Activated naive CD4-positive, alpha-beta T cell treated with anti-CD3 and anti-CD28 coated beads, Interleukin-2, amount 50 U/mL, for 72 hours (primary cell): Measurements from ENCODE around the gene CUL4A. TPM values are rescaled to one million over a fixed set of nuclear protein-coding genes. Genes with fewer than 3 reads are reported as not detected.
"Not testable (repeated sequence)": the region's sequence is repeated elsewhere in the genome, so short reads cannot be mapped to it uniquely, and the experiment has no call there.

Experiments
- ATAC-seq, 2 donors: fragments of 150-1000 bp; cut with Tn5 transposase; 2 replicates each; pipeline ENCODE4 v1.10.0; 2021; ENCODE audit warnings: mild to moderate bottlenecking in 2 of 2, moderate library complexity in 2 of 2
- DNase-seq, 2 donors: peaks; one replicate each; pipeline ENCODE4 v3.0.0; 2021 to 2022; ENCODE audit warnings: low spot score in 2 of 2
- H3K27ac Mint-ChIP-seq, 2 donors: one replicate each; pipeline ENCODE4 v1.8.0; 2022; ENCODE audit warnings: mild to moderate bottlenecking in 2 of 2, mixed read lengths in 2 of 2
- H3K36me3 Mint-ChIP-seq, 2 donors: one replicate each; pipeline ENCODE4 v1.8.0; 2022; ENCODE audit warnings: mixed read lengths in 2 of 2
- H3K9me3 Mint-ChIP-seq, 2 donors: one replicate each; pipeline ENCODE4 v1.8.0; 2022; ENCODE audit warnings: mixed read lengths in 2 of 2
- total RNA-seq, 2 donors: library from RNA; stranded (reverse); gene quantifications; one replicate each; pipeline ENCODE4 v1.2.3, GENCODE V29; 2022

Gene CUL4A
- total RNA-seq, 2 donors from 2014 or later = 59.7 to 87.1 TPM

GRCh38 chr13:113283904-113284303 lies 74.5 kb downstream of the CUL4A start:
- no peaks in the 10 kb centered on the region for H3K36me3 Mint-ChIP-seq
- no peaks in the 10 kb centered on the region for H3K9me3 Mint-ChIP-seq
- no peak for DNase-seq
- H3K27ac Mint-ChIP-seq = no peak overlapping the region
- no peak for ATAC-seq

- no peak overlapping the region for H3K27ac Mint-ChIP-seq
- no peak for ATAC-seq
- DNase-seq = no peak
- no peaks in the 10 kb centered on the region for H3K9me3 Mint-ChIP-seq
- H3K36me3 Mint-ChIP-seq = no peaks in the 10 kb centered on the region
These were observed 79.5 kb downstream of the CUL4A start for GRCh38 chr13:113288880-113289279.

- ATAC-seq = no peak
- Mint-ChIP-seq H3K9me3 (no peaks in the 10 kb centered on the region), H3K27ac (no peak overlapping the region), H3K36me3 (no peaks in the 10 kb centered on the region)
- DNase-seq = no peak
These were observed 81.7 kb downstream of the CUL4A start for GRCh38 chr13:113291129-113291528.

GRCh38 chr13:113292021-113292862 lies 82.8 kb downstream of the CUL4A start:
- peaks cover 0 to 7% of the 10 kb centered on the region in 2 donors for H3K36me3 Mint-ChIP-seq
- peak in 1 of 2 donors; percentile 12 for DNase-seq
- peak overlapping the region in 1 of 2 donors; percentile 62 for H3K27ac Mint-ChIP-seq
- ATAC-seq = peak in 1 of 2 donors; percentile 21
- peaks cover 0 to 4% of the 10 kb centered on the region in 2 donors for H3K9me3 Mint-ChIP-seq

- ATAC-seq = no peak
- Mint-ChIP-seq H3K36me3 (peaks cover 5 to 7% of the 10 kb centered on the region in 2 donors), H3K27ac (no peak overlapping the region), H3K9me3 (peaks cover 0 to 4% of the 10 kb centered on the region in 2 donors)
- no peak for DNase-seq
These were observed 84.3 kb downstream of the CUL4A start for GRCh38 chr13:113293686-113294085.

GRCh38 chr13:113295776-113296175 lies 86.4 kb downstream of the CUL4A start:
- peak overlapping the region in 1 of 2 donors; percentile 100 for H3K27ac Mint-ChIP-seq
- ATAC-seq (no peak), DNase-seq (no peak)
- peaks cover 5 to 7% of the 10 kb centered on the region in 2 donors for H3K36me3 Mint-ChIP-seq
- peaks cover 0 to 4% of the 10 kb centered on the region in 2 donors for H3K9me3 Mint-ChIP-seq

GRCh38 chr13:113296823-113297369 lies 87.5 kb downstream of the CUL4A start, which contains the start of gene LAMP1:
TSS of gene LAMP1 (plus strand) at chr13:113297239. CDS start at chr13:113297435, 196 bp downstream.
- ATAC-seq = peak; percentile 83 to 91
- peak; percentile 99 to 100 for DNase-seq
- H3K27ac Mint-ChIP-seq = peak within 1 kb of the TSS; percentile 89 to 100
- H3K36me3 Mint-ChIP-seq = peaks cover 5 to 7% of the 10 kb centered on the region in 2 donors
- peaks cover 0 to 4% of the 10 kb centered on the region in 2 donors for H3K9me3 Mint-ChIP-seq

GRCh38 chr13:113297370-113298042 lies 88.1 kb downstream of the CUL4A start:
- Mint-ChIP-seq H3K9me3 (peaks cover 0 to 4% of the 10 kb centered on the region in 2 donors), H3K36me3 (peaks cover 5 to 7% of the 10 kb centered on the region in 2 donors), H3K27ac (peak overlapping the region; percentile 89 to 98)
- ATAC-seq (peak; percentile 41 to 65), DNase-seq (peak; percentile 51 to 71)

GRCh38 chr13:113298043-113298945 lies 88.9 kb downstream of the CUL4A start:
- Mint-ChIP-seq H3K36me3 (peaks cover 5 to 7% of the 10 kb centered on the region in 2 donors), H3K27ac (peak overlapping the region; percentile 89 to 98), H3K9me3 (peaks cover 0 to 4% of the 10 kb centered on the region in 2 donors)
- ATAC-seq (no peak), DNase-seq (no peak)

- no peak overlapping the region for H3K27ac Mint-ChIP-seq
- H3K36me3 Mint-ChIP-seq = peaks cover 5 to 7% of the 10 kb centered on the region in 2 donors
- H3K9me3 Mint-ChIP-seq = peaks cover 0 to 4% of the 10 kb centered on the region in 2 donors
- ATAC-seq = no peak
- no peak for DNase-seq
These were observed 90.5 kb downstream of the CUL4A start for GRCh38 chr13:113299951-113300350.

GRCh38 chr13:113302986-113303385 lies 93.6 kb downstream of the CUL4A start:
- Mint-ChIP-seq H3K9me3 (no peaks in the 10 kb centered on the region), H3K27ac (peak overlapping the region in 1 of 2 donors; percentile 55), H3K36me3 (no peaks in the 10 kb centered on the region)
- no peak for DNase-seq
- ATAC-seq = no peak

GRCh38 chr13:113304121-113304520 lies 94.7 kb downstream of the CUL4A start:
- ATAC-seq (no peak), DNase-seq (no peak)
- Mint-ChIP-seq H3K9me3 (no peaks in the 10 kb centered on the region), H3K36me3 (no peaks in the 10 kb centered on the region), H3K27ac (peak overlapping the region in 1 of 2 donors; percentile 4)

- DNase-seq (no peak), ATAC-seq (no peak)
- Mint-ChIP-seq H3K27ac (peak overlapping the region; percentile 22 to 37), H3K9me3 (no peaks in the 10 kb centered on the region), H3K36me3 (no peaks in the 10 kb centered on the region)
These were observed 95.8 kb downstream of the CUL4A start for GRCh38 chr13:113305208-113305607.

- DNase-seq (no peak), ATAC-seq (no peak)
- Mint-ChIP-seq H3K9me3 (no peaks in the 10 kb centered on the region), H3K36me3 (no peaks in the 10 kb centered on the region), H3K27ac (no peak overlapping the region)
These were observed 98.1 kb downstream of the CUL4A start for GRCh38 chr13:113307491-113307890.

- Mint-ChIP-seq H3K27ac (no peak overlapping the region), H3K9me3 (no peaks in the 10 kb centered on the region), H3K36me3 (no peaks in the 10 kb centered on the region)
- DNase-seq = no peak
- ATAC-seq = no peak
These were observed 100.1 kb downstream of the CUL4A start for GRCh38 chr13:113309473-113309872.

GRCh38 chr13:113314112-113314511 lies 104.7 kb downstream of the CUL4A start:
- ATAC-seq, H3K9me3 Mint-ChIP-seq, DNase-seq, H3K36me3 Mint-ChIP-seq, H3K27ac Mint-ChIP-seq: not testable (repeated sequence)
